Prostate gland (tissue), 2 donors: ENCODE data around the gene ST6GALNAC4. TPM values are rescaled to one million over a fixed set of nuclear protein-coding genes. Genes with fewer than 3 reads are reported as not detected.

Experiments
- DNase-seq: peaks from one replicate; pipeline ENCODE4 v3.0.0-alpha.2; 2019; ENCODE audit warnings: low spot score
- H3K27ac ChIP-seq, 2 donors: fragments of 200-600 bp; sonication (generic); 2 replicates each; pipeline ENCODE4 v1.5.1; 2017 to 2019
- H3K27me3 ChIP-seq: fragments of 200-600 bp; sonication (generic); replicated peaks from 2 replicates; pipeline ENCODE4 v1.5.1; 2019; ENCODE audit not compliant: insufficient read depth
- H3K36me3 ChIP-seq, 2 donors: fragments of 200-600 bp; sonication (generic); 1 replicate in 1 of 2; 2 replicates in 1 of 2; pipeline versions ENCODE4 v1.5.1 to v1.8.1; 2017 to 2019
- H3K4me1 ChIP-seq: fragments of 200-600 bp; sonication (generic); replicated peaks from 2 replicates; pipeline ENCODE4 v1.5.1; 2019
- H3K4me3 ChIP-seq, 2 donors: fragments of 200-600 bp; sonication (generic); 2 replicates each; pipeline ENCODE4 v1.5.1; 2017 to 2019
- H3K9me3 ChIP-seq: fragments of 200-600 bp; sonication (generic); 2 replicates; pipeline ENCODE4 v1.5.1; 2017
- POLR2A ChIP-seq: fragments of 450-650 bp; IDR thresholded peaks from one replicate; pipeline ENCODE4 v1.6.1; 2016; ENCODE audit warnings: antibody characterized with exemption, mild to moderate bottlenecking
- POLR2AphosphoS5 ChIP-seq: sonication (generic); formaldehyde crosslinking; IDR thresholded peaks from one replicate; pipeline ENCODE4 v1.6.1; 2017; ENCODE audit warnings: antibody characterized with exemption
- WGBS: methylation state at CpG from one replicate; pipeline ENCODE4 v1.1.5; 2018; 5-methylcytosine and 5-hydroxymethylcytosine counted together
- intact Hi-C: fragments of 100-400 bp; cut with DNase I; formaldehyde crosslinking; loops from one replicate; pipeline ENCODE4 v1.14.2; 2022
- total RNA-seq, 2 donors: library from RNA; depleted of rRNA; stranded (reverse); fragments of >200 nt; gene quantifications; one replicate each; pipeline ENCODE4 v1.1.0, GENCODE V29; 2016
- TF ChIP-seq, protein P1 (sequence below), 4 experiments: fragments of 200-600 bp in 2 of 4; fragments of 450-650 bp in 2 of 4; sonication (generic) in 2 of 4; IDR thresholded peaks; 1 replicate in 3 of 4; 2 replicates in 1 of 4; pipeline ENCODE4 v1.5.1; 2016 to 2019; ENCODE audit warnings: antibody characterized with exemption in 4 of 4, mild to moderate bottlenecking in 2 of 4, moderate library complexity in 2 of 4

ST6GALNAC4 gene
- total RNA-seq, 2 donors from 2014 or later, result 21.8 to 47.0 TPM

DNA sequence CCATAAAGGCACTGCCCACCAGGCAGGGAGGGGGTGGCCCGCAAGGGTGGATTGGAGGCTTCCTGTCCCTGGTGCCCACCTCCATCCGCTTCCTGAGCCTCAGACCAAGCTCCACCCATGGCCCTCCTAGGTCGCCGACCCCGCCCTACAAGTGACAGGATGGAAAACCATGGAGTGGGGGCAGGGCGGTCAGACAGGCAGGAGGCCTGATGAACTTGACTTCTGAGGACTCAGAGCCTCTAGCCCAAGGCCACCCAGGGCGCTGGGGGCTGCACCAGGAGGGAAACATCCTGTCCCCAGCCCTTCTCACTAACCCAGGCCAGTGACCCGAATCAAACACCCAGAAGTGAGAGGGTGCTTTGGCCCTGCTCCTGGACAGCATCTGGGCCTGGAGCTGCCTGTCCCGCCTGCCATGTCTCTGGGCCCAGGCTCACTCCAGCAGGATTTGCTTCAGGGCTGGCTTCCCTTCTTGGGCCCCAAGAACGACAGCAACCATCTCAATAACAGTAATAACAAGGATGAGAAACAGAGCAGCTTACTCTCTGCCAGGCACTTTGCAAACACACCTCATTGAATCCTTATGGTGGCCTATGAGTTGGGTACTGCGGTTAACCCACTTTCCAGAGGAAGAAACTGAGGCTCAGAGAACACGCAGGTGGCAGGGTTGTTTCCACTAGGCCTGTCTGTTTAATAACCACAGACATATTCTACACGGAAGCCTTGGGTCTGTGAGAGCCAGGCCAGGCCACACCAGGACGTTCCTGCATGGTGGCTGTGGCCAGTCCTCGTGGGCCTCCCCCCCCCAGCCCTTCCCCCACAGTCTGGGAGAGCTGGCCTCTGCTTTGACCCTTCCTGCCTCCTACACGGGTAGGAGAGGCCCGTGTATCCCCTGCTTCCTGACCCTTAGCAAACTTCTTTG lies 13.0 kb downstream of the ST6GALNAC4 start:
- H3K4me1 ChIP-seq, result peaks cover 11% of the 10 kb centered on the region
- WGBS, result 56% methylated on average over 17 of the region's 17 CpGs

DNA sequence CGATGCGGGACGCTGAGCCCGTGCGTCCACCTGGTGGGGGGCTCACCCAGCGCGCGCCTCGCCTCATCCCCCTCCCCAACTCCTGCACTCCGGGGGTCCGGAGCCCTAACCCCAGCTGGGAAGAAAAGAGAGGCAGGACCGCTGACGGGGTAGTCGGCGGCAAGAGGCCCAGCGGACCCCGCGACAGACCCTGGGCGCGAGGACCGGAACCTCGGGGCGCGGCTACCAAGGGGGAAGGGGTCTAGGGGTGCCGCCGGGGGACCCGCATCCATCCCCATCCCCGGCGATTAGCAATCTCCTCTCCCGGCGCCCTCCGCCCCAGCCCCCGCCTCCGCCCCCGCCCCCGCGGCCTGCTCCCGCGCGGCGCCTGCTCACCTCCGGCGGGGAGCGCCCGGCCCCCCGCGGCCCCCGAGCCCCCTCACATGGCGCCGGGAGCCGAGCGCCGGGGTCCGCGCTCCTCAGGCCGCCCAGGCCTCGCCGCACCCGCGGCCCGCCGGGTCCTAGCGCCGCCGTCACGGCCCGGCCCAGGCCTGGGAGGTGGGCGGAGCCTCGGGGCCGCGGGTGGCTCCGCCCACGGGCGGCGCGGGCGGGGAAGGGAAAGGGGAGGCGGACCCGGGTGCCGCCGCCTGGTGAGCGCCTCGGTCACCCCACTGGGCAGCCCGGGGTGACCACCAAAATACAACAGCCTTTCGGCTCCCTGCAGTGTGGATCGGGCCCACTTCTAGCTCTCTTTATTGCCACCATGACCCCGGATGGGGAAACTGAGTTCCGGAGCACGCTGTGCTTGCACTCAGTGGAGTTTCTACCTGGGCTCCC lies 17.5 kb downstream of the ST6GALNAC4 start, which contains the start of gene ST6GALNAC6:
TSS of gene ST6GALNAC6 (minus strand) at position 476 of the 816 bp plus-strand sequence. CDS start 1,622 bp downstream, outside the sequence.
- TF ChIP-seq, protein P1, sequence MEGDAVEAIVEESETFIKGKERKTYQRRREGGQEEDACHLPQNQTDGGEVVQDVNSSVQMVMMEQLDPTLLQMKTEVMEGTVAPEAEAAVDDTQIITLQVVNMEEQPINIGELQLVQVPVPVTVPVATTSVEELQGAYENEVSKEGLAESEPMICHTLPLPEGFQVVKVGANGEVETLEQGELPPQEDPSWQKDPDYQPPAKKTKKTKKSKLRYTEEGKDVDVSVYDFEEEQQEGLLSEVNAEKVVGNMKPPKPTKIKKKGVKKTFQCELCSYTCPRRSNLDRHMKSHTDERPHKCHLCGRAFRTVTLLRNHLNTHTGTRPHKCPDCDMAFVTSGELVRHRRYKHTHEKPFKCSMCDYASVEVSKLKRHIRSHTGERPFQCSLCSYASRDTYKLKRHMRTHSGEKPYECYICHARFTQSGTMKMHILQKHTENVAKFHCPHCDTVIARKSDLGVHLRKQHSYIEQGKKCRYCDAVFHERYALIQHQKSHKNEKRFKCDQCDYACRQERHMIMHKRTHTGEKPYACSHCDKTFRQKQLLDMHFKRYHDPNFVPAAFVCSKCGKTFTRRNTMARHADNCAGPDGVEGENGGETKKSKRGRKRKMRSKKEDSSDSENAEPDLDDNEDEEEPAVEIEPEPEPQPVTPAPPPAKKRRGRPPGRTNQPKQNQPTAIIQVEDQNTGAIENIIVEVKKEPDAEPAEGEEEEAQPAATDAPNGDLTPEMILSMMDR (IDR thresholded peaks at IDR 0.05), result no peak
- TF ChIP-seq POLR2AphosphoS5 (peak; percentile 3), POLR2A (peak; percentile 32)
- DNase-seq, result no peak
- intact Hi-C loops, result no loop called here
- H3K27ac ChIP-seq, result peak within 1 kb of the TSS; percentile 80 to 82
- H3K4me3 ChIP-seq, result peak within 1 kb of the TSS; percentile 75 to 88
- H3K9me3 ChIP-seq, result no peaks in the 10 kb centered on the region
- H3K4me1 ChIP-seq, result peaks cover 7% of the 10 kb centered on the region
- no peaks in the 10 kb centered on the region for H3K27me3 ChIP-seq
- 1% methylated on average over 27 of the region's 89 CpGs for WGBS
- H3K36me3 ChIP-seq, result peaks cover 5 to 6% of the 10 kb centered on the region in 2 donors

More for the DNA sequence above, 13.0 kb downstream of the ST6GALNAC4 start:
- Histone ChIP-seq H3K27me3 (no peaks in the 10 kb centered on the region), H3K9me3 (no peaks in the 10 kb centered on the region), H3K36me3 (no peaks in the 10 kb centered on the region), H3K4me3 (no peak overlapping the region), H3K27ac (peak overlapping the region; percentile 75 to 77)
- intact Hi-C loops, result no loop called here
- peak; percentile 22 for TF ChIP-seq POLR2AphosphoS5
- TF ChIP-seq, protein P1 (IDR thresholded peaks at IDR 0.05), result no peak
- no peak for DNase-seq

DNA sequence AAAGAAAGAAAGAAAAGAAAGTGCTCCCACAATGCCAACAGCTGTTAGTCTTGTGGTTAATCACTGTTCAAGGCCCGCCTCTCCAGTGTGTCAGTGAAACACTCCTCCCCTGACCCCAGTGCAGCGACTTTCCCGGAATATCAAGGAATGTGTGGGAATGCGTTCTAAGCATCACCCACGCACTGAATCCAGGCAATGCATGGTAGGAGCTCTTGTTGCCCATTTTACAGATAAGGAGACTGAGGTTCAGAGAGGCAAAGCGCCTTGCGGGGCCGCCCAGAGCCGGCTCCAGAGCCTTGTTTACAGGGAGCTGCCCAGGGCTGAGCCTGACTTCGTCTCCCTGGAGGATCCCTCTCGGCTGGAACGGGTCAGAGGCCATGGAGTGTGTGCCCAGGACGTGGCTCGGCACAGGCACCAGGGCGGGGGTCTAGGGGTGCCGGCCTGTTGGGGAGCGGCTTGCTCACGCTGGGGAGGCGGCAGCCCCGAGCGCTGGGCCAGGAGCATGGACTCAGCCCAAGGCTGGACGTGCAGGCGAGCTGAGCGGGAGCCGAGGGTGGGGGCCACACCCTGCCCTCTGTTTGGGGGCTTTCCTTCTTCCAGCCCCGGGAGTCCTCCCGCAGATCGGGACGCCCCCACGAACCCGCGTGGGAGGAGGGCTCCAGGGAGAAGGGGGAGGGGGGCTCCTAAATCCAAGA lies 18.3 kb downstream of the ST6GALNAC4 start:
- TF ChIP-seq, protein P1 (IDR thresholded peaks at IDR 0.05), result no peak
- WGBS, result 19% methylated on average over 32 of the region's 32 CpGs
- peak overlapping the region; percentile 75 to 88 for H3K4me3 ChIP-seq
- no peaks in the 10 kb centered on the region for H3K9me3 ChIP-seq
- peaks cover 4% of the 10 kb centered on the region for H3K4me1 ChIP-seq
- no peaks in the 10 kb centered on the region for H3K27me3 ChIP-seq
- intact Hi-C loops, result no loop called here
- peaks cover 5 to 13% of the 10 kb centered on the region in 2 donors for H3K36me3 ChIP-seq
- DNase-seq, result no peak
- peak overlapping the region; percentile 80 to 82 for H3K27ac ChIP-seq

DNA sequence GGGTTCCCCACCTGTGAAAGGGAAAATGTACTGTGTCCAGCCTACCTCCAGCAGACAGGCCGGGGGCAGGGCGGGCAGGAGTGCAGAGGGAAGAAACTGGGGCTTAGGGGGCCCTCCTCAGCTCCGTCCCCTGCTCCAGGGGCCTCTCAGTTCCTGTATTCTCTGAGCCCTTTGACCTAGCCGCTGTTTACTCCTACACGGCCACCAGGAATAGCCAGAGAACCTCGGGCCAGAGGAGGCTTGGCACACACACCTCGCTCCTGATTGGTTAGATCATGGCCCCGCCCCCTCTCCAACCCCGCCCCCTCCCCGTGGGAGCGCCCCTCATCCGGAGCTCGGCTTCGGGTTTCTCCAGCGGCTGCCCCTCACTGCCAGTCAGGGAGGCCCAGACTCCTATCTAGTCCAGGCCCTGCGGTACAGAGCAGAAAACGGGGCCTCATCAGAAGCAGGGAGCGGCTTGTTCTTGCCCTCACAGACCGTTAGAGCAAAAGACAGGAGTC lies 19.6 kb downstream of the ST6GALNAC4 start:
- Histone ChIP-seq H3K27ac (peak overlapping the region; percentile 80 to 82), H3K4me3 (peak overlapping the region in 1 of 2 donors; percentile 2), H3K4me1 (no peaks in the 10 kb centered on the region), H3K27me3 (no peaks in the 10 kb centered on the region), H3K36me3 (peaks cover 8 to 21% of the 10 kb centered on the region in 2 donors), H3K9me3 (no peaks in the 10 kb centered on the region)
- TF ChIP-seq, protein P1 (IDR thresholded peaks at IDR 0.05), result no peak
- TF ChIP-seq POLR2A (no peak), POLR2AphosphoS5 (no peak)
- DNase-seq, result no peak
- WGBS, result 18% methylated on average over 19 of the region's 19 CpGs
- intact Hi-C loops, result loop anchor here (1.0 kb wide), 1 partner anchor 20 kb away; the partner anchor contains the start of gene AK1
